OCI-LY3 (cell line): Measurements from ENCODE around the gene TCEAL3.

Experiments used
- CTCF ChIP-seq: fragments of 200-600, 300-600 bp; sonication (generic); IDR thresholded peaks from 2 replicates; pipeline ENCODE4 v1.5.1; 2014; ENCODE audit warnings: antibody characterized with exemption, low read length, low read depth
- EZH2phosphoT487 ChIP-seq: fragments of 200-600 bp; shearing (Covaris generic); IDR thresholded peaks from 2 replicates; pipeline ENCODE4 v1.6.1; 2018; ENCODE audit warnings: antibody characterized with exemption, mixed run types, low read depth

- TF ChIP-seq CTCF, result no peak
- TF ChIP-seq EZH2phosphoT487, result no peak
Measured at GRCh38 chrX:103656617-103657016, 48.9 kb downstream of the TCEAL3 start.
